COLO668 (cell line): Measurements from ENCODE around the gene ATP5MC2.
"Not testable (repeated sequence)": the region's sequence is repeated elsewhere in the genome, so short reads cannot be mapped to it uniquely, and the experiment has no call there.

ENCODE experiments used
- DNase-seq: peaks from one replicate; lab custom pipeline; 2025; ENCODE audit not compliant: unreplicated experiment; lab: John Stamatoyannopoulos, UW

ATP5MC2 gene

DNA sequence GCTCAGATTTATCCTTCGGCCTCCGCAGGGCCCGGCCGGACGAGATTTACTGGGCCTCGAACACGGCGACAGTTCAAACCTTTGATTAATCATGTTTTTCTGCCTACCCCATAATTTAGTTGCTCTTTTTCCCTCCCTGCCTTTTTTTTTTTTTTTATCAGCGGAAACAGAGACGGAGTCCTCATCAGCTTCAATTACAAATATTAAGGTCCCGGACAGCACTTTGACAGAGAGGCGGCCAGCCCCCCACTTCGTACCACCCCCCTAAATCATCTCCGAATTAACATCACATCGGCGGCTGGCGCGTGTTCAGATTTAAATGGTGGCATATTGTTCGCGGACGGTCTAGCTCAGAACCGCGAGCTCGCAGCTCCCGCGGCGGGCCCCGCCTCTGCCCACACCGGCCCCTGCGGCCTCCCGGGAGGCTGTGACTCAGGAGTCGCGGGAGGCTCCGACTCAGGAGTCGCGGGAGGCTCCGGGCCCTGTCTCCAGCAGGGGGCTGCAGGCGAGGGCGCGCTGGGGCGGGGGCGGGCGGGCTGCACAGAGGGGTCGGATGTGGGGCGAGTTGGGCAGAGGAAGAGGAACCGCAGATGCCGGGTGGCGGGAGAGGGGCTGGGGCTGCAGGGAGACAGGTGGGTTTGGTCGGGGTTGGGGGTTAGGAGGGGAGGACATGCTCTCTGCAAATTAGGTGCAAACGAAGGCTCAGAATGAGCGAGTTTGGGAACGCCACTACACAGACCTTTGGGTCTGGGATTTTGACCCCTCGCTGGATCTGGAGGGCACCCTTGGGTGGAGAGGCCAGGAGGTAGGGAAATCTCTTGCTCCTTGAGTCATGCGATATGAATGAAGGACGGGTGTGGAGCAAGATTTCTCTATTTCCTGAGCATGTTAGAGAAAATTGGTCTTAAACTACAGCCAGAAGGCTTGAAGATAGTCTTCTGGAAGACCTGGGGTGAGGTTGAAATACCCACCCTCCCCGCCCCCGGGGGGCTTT lies 19.6 kb upstream of the ATP5MC2 start:
- peak; percentile 48 for DNase-seq

DNA sequence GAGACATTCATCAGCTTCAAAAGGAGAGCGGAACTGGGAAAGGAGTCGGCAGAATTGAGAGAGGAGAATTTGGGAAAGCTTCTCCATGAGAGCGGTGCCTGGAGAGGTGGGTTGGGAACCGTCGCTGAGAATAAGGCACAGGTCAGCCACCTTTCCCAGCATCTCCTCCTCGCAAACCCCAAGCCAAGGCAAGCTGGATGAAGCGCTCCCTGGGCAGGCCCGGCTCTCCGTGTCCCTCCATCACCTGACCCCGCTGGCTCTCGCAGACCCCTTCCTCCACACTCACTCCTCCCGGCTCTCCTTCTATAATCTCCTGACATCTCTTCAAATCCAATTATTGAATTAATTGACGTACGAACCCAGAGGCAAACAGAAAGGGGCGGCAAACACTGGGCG lies 18.9 kb upstream of the ATP5MC2 start:
- no peak for DNase-seq

DNA sequence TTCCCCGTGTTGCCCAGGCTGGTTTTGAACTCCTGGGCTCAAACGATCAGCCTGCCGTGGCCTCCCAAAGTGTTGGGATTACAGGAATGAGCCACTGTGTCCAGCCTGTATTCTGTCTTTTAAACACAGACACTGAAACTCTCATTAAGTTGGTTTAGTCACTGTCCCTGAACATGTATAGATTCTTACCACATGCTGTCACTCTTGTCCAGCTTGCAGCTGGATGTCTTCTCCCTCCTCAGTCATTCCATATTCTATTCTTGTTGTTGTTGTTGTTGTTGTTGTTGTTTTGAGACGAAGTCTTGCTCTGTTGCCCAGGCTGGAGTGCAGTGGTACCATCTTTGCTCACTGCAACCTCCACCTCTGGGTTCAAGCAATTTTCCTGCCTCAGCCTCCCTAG lies 12.3 kb upstream of the ATP5MC2 start:
- DNase-seq: no peak

DNA sequence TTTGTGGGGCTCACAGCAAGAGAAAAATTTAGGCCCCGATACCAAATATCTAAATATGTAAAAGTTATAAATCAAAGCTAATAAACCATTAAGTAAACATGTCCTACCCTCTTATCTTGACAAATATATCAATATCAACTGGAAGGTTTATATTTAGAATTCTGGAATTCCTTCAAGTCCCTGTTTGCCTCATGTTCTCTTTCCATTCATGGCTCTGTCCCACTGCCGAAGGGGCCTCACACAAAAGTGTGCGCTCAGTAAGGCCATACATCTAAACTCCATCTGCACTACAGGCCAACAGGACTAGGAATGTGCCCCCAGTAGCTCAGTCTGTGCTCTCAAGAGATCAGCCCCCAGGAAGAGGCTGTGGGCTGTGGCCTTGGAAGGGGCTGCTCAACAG lies 10.6 kb upstream of the ATP5MC2 start:
- no peak for DNase-seq

DNA sequence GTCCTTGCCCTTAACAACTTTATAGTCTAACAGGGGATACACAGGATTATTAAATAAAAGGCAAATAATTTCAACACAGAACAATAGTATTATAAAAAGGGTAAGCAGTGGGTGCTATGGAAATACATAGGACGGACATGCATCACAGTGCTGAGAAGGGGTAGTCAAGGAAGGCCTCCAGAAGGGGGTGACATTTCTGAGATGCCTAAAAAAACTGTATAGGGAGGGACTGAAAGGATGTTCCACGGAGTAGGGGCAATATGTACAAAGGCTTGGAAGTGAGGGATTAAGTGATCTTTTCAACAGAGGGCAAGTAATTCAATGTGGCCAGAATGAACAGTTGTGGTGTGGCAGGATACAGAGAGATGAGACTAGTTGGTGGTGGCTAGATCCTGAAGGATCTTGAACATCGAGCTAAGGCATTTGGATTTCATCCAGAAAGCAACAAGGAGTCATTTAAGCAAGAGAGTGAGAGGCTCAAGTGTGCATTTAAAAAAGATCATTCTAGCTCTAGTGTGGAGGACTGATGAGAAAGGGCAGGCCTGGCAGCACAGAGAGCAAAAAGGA lies 8.9 kb upstream of the ATP5MC2 start:
- no peak for DNase-seq

DNA sequence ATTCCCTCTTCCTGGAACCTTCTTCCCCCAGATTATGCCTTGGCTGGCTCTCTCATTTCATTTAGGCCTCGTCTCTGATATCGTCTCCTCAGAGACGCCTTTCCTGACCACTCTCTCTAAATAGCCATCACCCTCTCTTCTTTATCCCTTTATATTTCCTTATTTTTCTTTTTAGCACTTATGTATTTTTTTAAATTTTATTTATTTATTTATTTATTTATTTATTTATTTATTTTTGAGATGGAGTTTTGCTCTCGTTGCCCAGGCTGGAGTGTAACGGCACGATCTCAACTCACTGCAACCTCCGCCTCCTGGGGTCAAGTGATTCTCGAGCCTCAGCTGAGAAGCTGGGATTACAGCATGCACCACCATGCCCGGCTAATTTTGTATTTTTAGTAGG lies 8.1 kb upstream of the ATP5MC2 start:
- DNase-seq: no peak

DNA sequence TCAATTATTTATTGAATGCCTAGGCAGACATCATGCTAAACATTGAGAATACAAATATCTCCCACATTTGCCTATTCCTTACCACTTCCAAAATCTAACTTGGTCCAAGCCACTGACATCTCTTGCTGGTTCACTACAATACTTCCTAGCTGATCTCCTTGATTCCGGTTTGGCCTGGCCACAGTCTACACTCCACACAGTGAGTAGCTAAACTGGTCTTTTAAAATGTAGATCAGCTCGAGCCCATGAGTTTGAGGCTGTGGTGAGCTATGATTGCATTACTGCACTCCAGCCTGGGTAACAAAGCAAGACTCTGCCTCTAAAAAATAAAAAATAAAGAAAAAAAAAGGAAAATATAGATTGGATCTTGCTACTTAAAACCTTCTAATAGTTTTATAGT lies 7.6 kb upstream of the ATP5MC2 start:
- DNase-seq: no peak

DNA sequence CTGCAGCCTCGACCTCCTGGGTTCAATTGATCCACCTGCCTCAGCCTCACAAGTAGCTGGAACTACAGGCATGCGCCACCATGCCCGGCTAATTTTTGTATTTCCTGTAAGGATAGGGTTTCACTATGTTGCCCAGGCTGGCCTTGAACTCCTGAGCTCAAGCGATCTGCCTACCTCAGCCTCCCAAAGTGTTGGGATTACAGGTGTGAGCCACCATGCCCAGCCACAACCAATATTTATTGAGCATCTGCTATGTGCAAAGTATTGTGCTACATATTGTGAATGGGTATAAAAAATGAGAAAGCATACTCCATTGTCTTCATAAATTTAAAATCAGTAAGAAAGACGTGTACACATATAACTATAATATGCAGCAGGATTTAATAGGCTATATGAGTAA lies 4.2 kb upstream of the ATP5MC2 start:
- not testable (repeated sequence) for DNase-seq

DNA sequence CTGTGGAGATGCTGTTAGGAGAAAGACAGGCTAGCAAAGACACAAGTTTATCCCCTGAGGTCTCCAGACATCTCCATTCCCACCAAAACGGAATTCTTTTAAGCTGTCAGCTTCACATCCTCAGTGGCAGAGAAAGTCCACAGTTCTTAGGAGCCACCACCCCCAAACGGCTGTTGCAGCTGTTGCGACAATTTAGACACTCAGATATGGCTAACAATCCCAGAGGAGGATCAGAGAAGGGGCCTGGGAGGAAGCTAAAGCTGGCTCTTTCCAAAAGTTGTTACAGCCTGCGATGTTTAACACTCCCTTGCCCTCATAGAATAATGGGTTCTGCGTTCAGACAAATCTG lies 1.9 kb upstream of the ATP5MC2 start:
- DNase-seq: no peak

DNA sequence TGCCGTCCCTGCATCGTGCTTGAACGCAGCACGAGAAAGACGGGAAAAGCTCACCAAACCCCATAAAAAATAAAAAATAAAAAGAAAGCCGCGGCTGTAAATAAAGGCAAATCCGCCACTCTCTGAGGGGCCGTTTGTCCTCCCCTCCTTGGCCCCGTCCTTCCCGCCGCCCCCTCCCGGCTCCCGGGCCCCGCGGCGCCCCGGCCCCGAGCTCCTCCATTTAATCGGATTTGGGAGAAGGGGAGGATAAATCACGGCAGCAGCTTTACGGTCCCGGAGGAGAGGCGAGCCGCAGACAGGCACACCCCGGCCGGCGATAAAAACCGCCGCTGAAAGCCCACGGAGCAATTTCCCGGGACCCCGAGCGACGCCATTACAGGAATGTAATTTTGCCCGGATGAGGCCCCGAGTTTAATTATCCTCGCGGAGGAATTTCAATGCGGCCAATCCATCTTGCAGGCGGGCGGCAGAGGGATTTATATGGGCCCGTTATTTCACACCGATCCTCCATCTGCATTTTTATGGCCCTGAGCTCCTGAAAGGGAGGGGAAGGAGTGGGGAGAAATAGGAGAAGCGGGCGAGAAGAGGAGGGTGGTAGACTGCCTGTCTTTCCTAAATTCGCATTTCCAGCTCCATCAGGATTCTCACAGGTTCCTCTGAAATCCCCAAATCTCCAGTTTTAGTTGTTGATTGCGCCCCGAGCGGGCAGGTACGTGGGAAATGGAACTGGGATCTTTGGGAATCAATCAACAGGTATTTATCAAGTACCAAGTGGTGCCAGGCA lies 1.3 kb upstream of the ATP5MC2 start:
- DNase-seq: peak; percentile 22

DNA sequence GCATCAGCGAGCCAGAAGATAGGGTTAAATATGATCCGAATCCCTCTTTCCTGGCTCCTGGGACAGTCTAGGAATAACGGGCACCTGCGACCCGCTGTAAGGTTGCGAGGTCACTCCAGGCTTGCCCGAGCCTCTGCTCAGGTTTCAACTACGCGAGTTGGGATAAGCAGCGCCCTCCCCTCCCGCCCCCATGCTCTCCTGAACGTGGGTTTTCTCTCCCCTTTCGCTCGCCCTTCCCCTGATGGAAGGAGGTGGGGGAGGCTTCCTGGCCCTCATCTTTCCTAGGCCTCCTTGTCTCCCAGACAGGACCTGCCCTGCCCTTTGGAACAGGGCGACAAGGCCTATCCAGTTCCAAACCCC lies 753 bp upstream of the ATP5MC2 start:
- DNase-seq: peak; percentile 44

DNA sequence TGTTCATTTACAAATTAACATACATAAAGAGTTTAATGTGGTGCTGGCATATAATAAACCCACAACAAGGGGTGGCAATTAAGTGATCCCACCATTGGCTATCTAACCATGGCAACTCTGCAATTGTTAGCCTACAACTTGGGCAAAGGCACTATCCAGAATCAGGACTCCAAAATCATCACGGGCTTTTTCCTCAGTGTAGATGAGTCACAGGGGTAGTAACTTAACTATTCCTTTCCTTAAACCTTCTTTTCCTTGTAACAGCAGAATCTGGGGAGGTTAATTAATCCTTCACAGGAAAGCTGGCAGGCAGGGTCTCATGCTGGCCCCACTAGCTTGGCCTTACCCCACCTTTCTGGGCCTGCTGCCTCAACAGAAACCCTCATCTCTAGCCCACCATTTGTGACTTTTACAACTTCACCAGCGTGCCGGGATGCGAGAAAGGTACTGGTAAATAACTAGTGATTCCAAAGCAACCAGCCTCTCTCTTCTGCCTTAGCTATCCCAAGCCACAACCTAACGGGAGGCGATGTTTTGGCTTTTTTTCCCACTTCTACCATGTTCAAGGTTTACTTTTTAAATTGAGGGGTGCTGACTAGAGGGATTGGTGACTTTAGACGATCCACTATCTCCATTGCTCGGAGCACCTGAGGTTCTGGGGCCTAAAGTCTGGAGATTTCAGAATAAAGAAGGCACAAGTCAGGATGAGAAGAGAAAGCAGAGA lies 744 bp downstream of the ATP5MC2 start:
- no peak for DNase-seq

DNA sequence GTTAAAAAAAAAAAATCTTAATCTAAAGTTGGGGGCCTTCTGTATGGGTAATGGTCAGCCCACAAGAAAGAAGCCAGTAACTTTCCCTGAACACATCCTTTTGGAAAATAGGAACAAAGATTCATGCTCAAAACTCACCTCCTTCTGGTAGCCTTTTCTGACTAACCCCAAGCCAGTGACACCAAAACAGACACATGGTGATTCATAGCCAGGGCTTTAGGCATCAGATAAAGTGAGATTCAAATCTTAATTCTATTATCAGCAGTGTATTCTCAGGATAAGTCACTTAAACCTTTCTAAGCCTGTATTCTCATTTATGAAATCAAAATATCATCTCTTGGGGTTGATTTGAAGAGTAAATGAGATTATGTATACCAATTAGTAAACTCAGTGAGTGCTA lies 4.9 kb downstream of the ATP5MC2 start:
- no peak for DNase-seq

DNA sequence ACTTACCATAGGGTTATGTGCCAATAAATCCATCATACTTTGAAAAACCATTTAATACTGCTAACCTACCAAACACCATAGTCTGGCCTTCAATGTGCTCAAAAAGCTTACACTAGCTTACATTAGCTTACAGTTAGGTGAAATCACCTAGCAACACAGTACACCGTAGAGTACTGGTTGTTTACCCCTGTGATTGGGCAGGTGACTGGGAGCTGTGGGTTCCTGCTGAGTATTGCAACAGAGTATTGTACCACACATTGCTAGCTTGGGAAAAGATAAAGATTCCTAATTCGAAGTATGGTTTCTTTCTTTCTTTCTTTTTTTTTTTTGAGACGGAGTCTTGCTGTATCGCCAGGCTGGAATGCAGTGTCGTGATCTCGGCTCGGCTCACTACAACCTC lies 5.6 kb downstream of the ATP5MC2 start:
- DNase-seq: no peak

DNA sequence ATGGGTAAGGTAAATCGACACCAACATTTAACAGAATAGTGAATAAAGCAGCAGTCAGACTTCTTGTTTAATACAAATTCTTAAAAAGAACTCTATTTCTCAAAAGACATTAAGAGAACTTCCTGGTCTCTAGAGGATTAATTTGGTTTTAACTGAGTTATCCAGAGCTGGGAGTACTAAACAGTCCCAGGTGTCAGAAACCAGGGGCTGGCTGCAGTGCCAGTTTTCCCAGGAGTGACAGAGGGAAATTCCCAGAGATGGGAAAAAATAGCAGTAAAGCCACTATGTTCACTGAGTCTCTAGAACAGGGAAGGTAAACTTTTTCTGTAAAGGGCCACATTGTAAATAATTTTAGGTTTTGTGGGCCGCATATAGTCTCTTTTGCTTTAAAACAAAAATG lies 8.8 kb downstream of the ATP5MC2 start:
- DNase-seq: no peak

DNA sequence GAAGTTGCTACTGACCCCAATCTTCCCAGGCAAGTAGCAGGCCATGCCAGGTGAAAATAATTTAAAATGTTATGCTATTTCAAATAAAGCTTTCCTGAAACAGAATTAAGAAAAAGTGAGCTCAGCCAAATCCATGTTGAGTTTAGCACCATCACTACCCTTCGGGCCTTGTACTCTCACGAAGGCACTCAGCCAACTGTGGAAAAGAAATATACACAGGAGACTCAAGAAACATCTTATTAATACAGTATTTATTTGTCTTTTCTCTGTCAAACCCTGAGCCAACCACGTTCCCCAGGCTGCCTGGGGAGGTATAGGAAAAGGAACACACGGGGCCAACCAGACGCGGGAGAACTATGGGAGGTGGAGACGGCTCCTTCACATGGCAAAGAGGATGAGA lies 10.9 kb downstream of the ATP5MC2 start:
- DNase-seq: no peak

DNA sequence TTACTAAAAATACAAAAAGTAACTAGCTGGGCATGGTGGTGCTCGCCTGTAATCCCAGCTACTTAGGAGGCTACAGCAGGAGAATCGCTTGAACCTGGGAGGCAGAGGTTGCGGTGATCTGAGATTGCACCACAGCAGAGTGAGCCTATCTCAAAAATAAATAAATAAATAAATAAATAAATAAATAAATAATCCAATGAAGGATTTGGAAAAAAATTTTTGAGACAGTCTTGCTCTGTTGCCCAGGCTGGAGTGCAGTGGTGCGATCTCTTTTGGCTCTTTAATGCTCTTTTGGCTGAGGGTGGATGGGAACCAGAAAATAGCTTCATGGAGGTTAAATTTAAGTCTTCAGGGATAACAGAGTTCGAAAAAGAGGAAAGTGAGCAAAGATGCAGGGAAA lies 11.7 kb downstream of the ATP5MC2 start:
- no peak for DNase-seq

DNA sequence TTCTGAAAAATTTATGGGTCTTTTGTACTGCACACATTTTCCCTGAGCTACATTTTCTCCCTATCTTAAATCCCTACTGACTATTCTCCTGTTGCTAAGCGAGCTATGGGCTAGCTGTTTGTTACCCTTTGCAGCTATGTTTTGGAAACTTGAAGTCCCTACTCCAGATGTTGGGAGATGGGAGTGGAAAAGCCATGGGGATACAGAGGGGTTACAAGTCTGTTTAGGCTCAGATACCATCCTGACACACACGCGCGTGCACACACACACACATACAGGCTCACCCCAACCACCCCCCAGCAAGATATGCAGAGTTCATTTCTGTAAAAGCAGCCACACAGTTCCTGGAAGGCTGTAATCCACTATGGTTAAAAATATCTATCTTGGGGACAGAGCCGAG lies 15.8 kb downstream of the ATP5MC2 start:
- no peak for DNase-seq

DNA sequence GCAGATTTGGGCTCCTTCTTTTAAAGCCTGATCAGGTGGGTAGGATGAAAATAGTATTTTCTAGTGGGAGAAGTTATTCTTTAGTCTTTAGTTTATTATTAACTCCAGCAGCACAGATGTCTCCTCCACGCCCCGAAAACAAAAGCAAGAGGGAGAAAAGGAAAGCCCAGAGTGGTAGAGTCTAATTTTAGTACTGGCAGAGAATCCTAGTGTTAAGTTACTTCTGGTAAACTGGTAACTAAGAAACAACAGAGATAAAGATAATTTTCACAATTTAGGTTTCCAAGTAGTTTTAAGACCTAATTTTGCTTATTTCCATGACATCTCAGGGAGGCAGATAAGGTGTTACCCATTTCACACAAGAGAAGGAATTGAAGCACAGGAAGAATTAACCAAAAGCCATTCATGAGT lies 16.3 kb downstream of the ATP5MC2 start:
- DNase-seq: no peak

DNA sequence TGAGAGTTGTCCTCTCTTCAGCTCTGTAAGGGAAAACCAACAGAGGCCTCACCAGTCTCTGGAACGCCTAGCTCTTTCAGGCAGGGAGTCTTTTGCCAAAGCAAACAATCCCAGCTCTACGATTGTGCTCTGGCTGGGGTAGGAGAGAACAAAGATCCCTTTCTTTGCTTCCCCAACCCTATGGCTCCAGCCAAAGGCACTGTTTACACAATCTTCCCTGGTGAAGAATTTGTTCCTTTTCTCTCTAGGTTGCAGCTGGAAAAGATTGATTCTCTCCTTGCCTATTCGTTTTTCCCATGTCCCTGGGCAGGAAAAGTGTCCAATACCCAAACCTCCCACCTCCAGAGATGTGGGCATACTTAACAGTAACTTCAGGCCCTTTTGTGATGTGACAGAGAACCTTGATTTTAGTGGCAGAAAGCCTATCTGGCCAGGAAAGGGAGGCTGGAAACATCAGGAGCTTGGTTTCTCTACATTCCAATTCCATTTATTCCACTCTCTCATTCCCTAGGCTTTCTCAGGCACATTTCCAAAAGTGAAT lies 16.8 kb downstream of the ATP5MC2 start:
- DNase-seq: peak; percentile 7

DNA sequence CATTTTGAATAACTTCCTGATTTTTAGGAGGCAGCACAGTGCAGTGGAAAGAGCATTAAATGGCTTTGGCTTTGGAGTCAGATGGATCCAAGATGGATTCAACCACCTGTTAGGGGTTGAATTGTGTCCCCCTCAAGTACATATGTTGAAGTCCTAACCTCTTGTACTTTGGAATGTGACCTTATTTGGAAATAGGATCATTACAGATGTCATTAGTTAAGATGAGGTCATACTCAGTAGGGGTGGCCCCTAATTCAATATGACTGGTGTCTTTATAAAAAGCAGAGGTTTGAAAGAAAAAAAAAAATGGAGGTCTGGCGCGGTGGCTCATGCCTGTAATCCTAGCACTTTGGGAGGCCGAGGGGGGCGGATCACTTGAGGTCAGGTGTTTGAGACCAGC lies 18.8 kb downstream of the ATP5MC2 start:
- no peak for DNase-seq
